ENCODE data around the gene OR7D2. TPM values are rescaled to one million over a fixed set of nuclear protein-coding genes. Genes with fewer than 3 reads are reported as not detected.
"Not testable (repeated sequence)": the region's sequence is repeated elsewhere in the genome, so short reads cannot be mapped to it uniquely, and the experiment has no call there.

OR7D2 gene
- total RNA-seq, 2 donors from 2014 or later, result not detected

- no peak overlapping the region for H3K27ac Mint-ChIP-seq
- ATAC-seq (no peak), DNase-seq (ENCODE audit: low spot score) (no peak)
- H3K4me1 Mint-ChIP-seq (ENCODE audit: low read depth in 2 of 2), result peaks cover 0 to 5% of the 10 kb centered on the region in 2 donors
- H3K9me3 Mint-ChIP-seq, result no peaks in the 10 kb centered on the region
- peaks cover 55% of the 10 kb centered on the region for H3K36me3 Mint-ChIP-seq
- H3K27me3 Mint-ChIP-seq, result no peaks in the 10 kb centered on the region
- no peak overlapping the region for H3K4me3 Mint-ChIP-seq
Observed at GRCh38 chr19:9161427-9161826, 17.4 kb upstream of the OR7D2 start.

- Mint-ChIP-seq H3K4me1 (ENCODE audit: low read depth in 2 of 2) (no peaks in the 10 kb centered on the region), H3K27me3 (no peaks in the 10 kb centered on the region), H3K36me3 (peaks cover 41% of the 10 kb centered on the region), H3K4me3 (no peak overlapping the region), H3K9me3 (no peaks in the 10 kb centered on the region), H3K27ac (no peak overlapping the region)
- ATAC-seq (no peak), DNase-seq (ENCODE audit: low spot score) (no peak)
Observed at GRCh38 chr19:9165261-9165660, 13.5 kb upstream of the OR7D2 start.

GRCh38 chr19:9166846-9167245 lies 11.9 kb upstream of the OR7D2 start:
- ATAC-seq, result no peak
- no peaks in the 10 kb centered on the region for H3K27me3 Mint-ChIP-seq
- H3K4me1 Mint-ChIP-seq (ENCODE audit: low read depth in 2 of 2), result no peaks in the 10 kb centered on the region
- no peak overlapping the region for H3K4me3 Mint-ChIP-seq
- H3K36me3 Mint-ChIP-seq, result peaks cover 26% of the 10 kb centered on the region
- H3K9me3 Mint-ChIP-seq, result no peaks in the 10 kb centered on the region
- DNase-seq (ENCODE audit: low spot score), result no peak
- no peak overlapping the region for H3K27ac Mint-ChIP-seq

GRCh38 chr19:9171393-9171991 lies 7.3 kb upstream of the OR7D2 start:
- no peaks in the 10 kb centered on the region for H3K9me3 Mint-ChIP-seq
- H3K4me3 Mint-ChIP-seq, result no peak overlapping the region
- H3K27me3 Mint-ChIP-seq, result no peaks in the 10 kb centered on the region
- DNase-seq (ENCODE audit: low spot score), result no peak
- no peaks in the 10 kb centered on the region for H3K36me3 Mint-ChIP-seq
- ATAC-seq, result no peak
- H3K27ac Mint-ChIP-seq, result no peak overlapping the region
- no peaks in the 10 kb centered on the region for H3K4me1 Mint-ChIP-seq (ENCODE audit: low read depth in 2 of 2)

- Mint-ChIP-seq H3K9me3 (no peaks in the 10 kb centered on the region), H3K27ac (no peak overlapping the region), H3K4me1 (ENCODE audit: low read depth in 2 of 2) (no peaks in the 10 kb centered on the region), H3K36me3 (no peaks in the 10 kb centered on the region), H3K4me3 (no peak overlapping the region), H3K27me3 (peaks cover 4 to 14% of the 10 kb centered on the region in 2 donors)
- no peak for DNase-seq (ENCODE audit: low spot score)
- ATAC-seq, result no peak
Observed at GRCh38 chr19:9175326-9175725, 3.5 kb upstream of the OR7D2 start.

GRCh38 chr19:9183000-9183399 lies 4.2 kb downstream of the OR7D2 start:
- Mint-ChIP-seq H3K4me3 (no peak overlapping the region), H3K4me1 (ENCODE audit: low read depth in 2 of 2) (no peaks in the 10 kb centered on the region), H3K36me3 (no peaks in the 10 kb centered on the region), H3K9me3 (peaks cover 2% of the 10 kb centered on the region), H3K27ac (no peak overlapping the region), H3K27me3 (peaks cover 9 to 13% of the 10 kb centered on the region in 2 donors)
- no peak for ATAC-seq
- no peak for DNase-seq (ENCODE audit: low spot score)

- DNase-seq (ENCODE audit: low spot score) (no peak), ATAC-seq (no peak)
- Mint-ChIP-seq H3K27ac (no peak overlapping the region), H3K4me1 (ENCODE audit: low read depth in 2 of 2) (no peaks in the 10 kb centered on the region), H3K9me3 (peaks cover 2% of the 10 kb centered on the region), H3K4me3 (no peak overlapping the region), H3K36me3 (no peaks in the 10 kb centered on the region), H3K27me3 (peaks cover 20 to 25% of the 10 kb centered on the region in 2 donors)
Observed at GRCh38 chr19:9187191-9187590, 8.4 kb downstream of the OR7D2 start.

GRCh38 chr19:9189535-9189934 lies 10.8 kb downstream of the OR7D2 start:
- no peaks in the 10 kb centered on the region for H3K4me1 Mint-ChIP-seq (ENCODE audit: low read depth in 2 of 2)
- peaks cover 30 to 40% of the 10 kb centered on the region in 2 donors for H3K27me3 Mint-ChIP-seq
- no peaks in the 10 kb centered on the region for H3K36me3 Mint-ChIP-seq
- DNase-seq (ENCODE audit: low spot score), result no peak
- no peak for ATAC-seq
- H3K9me3 Mint-ChIP-seq, result peaks cover 2% of the 10 kb centered on the region
- no peak overlapping the region for H3K4me3 Mint-ChIP-seq
- H3K27ac Mint-ChIP-seq, result no peak overlapping the region

- ATAC-seq; H3K4me3 Mint-ChIP-seq; H3K36me3 Mint-ChIP-seq; H3K9me3 Mint-ChIP-seq; H3K27ac Mint-ChIP-seq; DNase-seq (ENCODE audit: low spot score); H3K4me1 Mint-ChIP-seq (ENCODE audit: low read depth in 2 of 2): not testable (repeated sequence)
- peaks cover 6 to 16% of the 10 kb centered on the region in 2 donors for H3K27me3 Mint-ChIP-seq
Observed at GRCh38 chr19:9198044-9198443, 19.3 kb downstream of the OR7D2 start.

GRCh38 chr19:9205501-9206113 lies 26.8 kb downstream of the OR7D2 start:
- Mint-ChIP-seq H3K27ac (no peak overlapping the region), H3K27me3 (peaks cover 6 to 11% of the 10 kb centered on the region in 2 donors), H3K4me1 (ENCODE audit: low read depth in 2 of 2) (peaks cover 0 to 4% of the 10 kb centered on the region in 2 donors), H3K36me3 (no peaks in the 10 kb centered on the region), H3K4me3 (no peak overlapping the region), H3K9me3 (no peaks in the 10 kb centered on the region)
- peak; percentile 82 for DNase-seq (ENCODE audit: low spot score)
- peak in 1 of 2 donors; percentile 73 for ATAC-seq

- H3K4me1 Mint-ChIP-seq (ENCODE audit: low read depth in 2 of 2), result no peaks in the 10 kb centered on the region
- no peak for ATAC-seq
Observed at GRCh38 chr19:9219489-9219888, 40.7 kb downstream of the OR7D2 start, which contains the start of gene OR7D4. Gene OR7D4, minus strand, starts transcription at chr19:9219589. Its CDS starts 4,752 bp downstream, at chr19:9214837.

More at GRCh38 chr19:9219489-9219888, 40.7 kb downstream of the OR7D2 start, which contains the start of gene OR7D4:
- no peak for DNase-seq (ENCODE audit: low spot score)
- H3K9me3 Mint-ChIP-seq, result peaks cover 3% of the 10 kb centered on the region
- H3K27ac Mint-ChIP-seq, result no peak within 1 kb of the TSS
- no peaks in the 10 kb centered on the region for H3K36me3 Mint-ChIP-seq
- H3K4me3 Mint-ChIP-seq, result no peak within 1 kb of the TSS
- peaks cover 16 to 41% of the 10 kb centered on the region in 2 donors for H3K27me3 Mint-ChIP-seq

Other genes starting within 250 kb of the OR7D2 start
- gene MUC16, start 168.6 kb upstream of the OR7D2 start, total RNA-seq, result under 1 TPM in 1 of 2 donors, not detected in 1; 0.03 TPM
- gene OR1M1, start 91.9 kb upstream of the OR7D2 start, total RNA-seq, result not detected
- gene OR7G2, start 71.5 kb upstream of the OR7D2 start, total RNA-seq, result not detected
- gene OR7G1, start 63.2 kb upstream of the OR7D2 start, total RNA-seq, result not detected
- gene OR7G3, start 52.0 kb upstream of the OR7D2 start, total RNA-seq, result not detected
- gene ZNF317, start 38.6 kb upstream of the OR7D2 start, total RNA-seq, result 10 to 100 TPM; 44.2 to 51.0 TPM
- gene OR7D4, start 40.6 kb downstream of the OR7D2 start, total RNA-seq, result not detected
- gene OR7E24, start 72.0 kb downstream of the OR7D2 start, total RNA-seq, result not detected
- gene ZNF699, start 130.9 kb downstream of the OR7D2 start, total RNA-seq, result 1 to 10 TPM; 4.5 to 6.7 TPM
- gene ZNF559, start 145.2 kb downstream of the OR7D2 start, total RNA-seq, result 10 to 100 TPM in 1 of 2 donors, 1 to 10 TPM in 1; 9.5 to 13.5 TPM
- gene ZNF177, start 184.0 kb downstream of the OR7D2 start, total RNA-seq, result under 1 TPM; 0.33 to 0.86 TPM